GM12878 (cell line): Measurements from ENCODE around the gene NELL1. TPM values are rescaled to one million over a fixed set of nuclear protein-coding genes. Genes with fewer than 3 reads are reported as not detected.

Source experiments
- ATAC-seq: fragments of 200-7000 bp; cut with Tn5 transposase; 3 replicates; pipeline ENCODE4 v1.9.1; 2020; ENCODE audit warnings: mild to moderate bottlenecking, moderate library complexity
- BruUV-seq: library from RNA; stranded (reverse); fragments of 400-500 nt; replicated peaks from 2 replicates; lab custom pipeline; 2021; lab: Mats Ljungman, UMichigan
- CTCF ChIA-PET: fragments of 300-600 bp; sonication (Branson Sonifier 250); formaldehyde crosslinking; extraction: SDS; loops from one replicate; lab custom pipeline; 2021; ENCODE audit warnings: inconsistent platforms; lab: Yijun Ruan, JAX
- POLR2A ChIA-PET: fragments of 350-600 bp; formaldehyde crosslinking; extraction: SDS; loops from one replicate; lab custom pipeline; 2021; ENCODE audit warnings: inconsistent platforms; lab: Charles Lee
- RAD21 ChIA-PET: fragments of 300-600 bp; sonication (Branson Sonifier 250); formaldehyde crosslinking; loops from one replicate; lab custom pipeline; 2023; ENCODE audit warnings: antibody characterized with exemption; ENCODE audit not compliant: unreplicated experiment; lab: Charles Lee
- SMC1A ChIA-PET: fragments of 300-600 bp; sonication (Branson Sonifier 250); formaldehyde crosslinking; loops from one replicate; lab custom pipeline; 2023; ENCODE audit not compliant: unreplicated experiment, uncharacterized antibody; lab: Charles Lee
- DNase-seq: peaks from one replicate; pipeline ENCODE4 v3.0.0-alpha.2; 2011; ENCODE audit warnings: low read depth, low spot score
- FAIRE-seq: peaks from 3 replicates; lab custom pipeline; 2011; peaks lifted over from hg19 to GRCh38; lab: Jason Lieb, UNC
- H2AFZ ChIP-seq: 2 replicates; pipeline ENCODE4 v1.6.0; 2011; ENCODE audit warnings: low read depth, low read length, control low read depth; ENCODE audit not compliant: control insufficient read depth
- H3K27ac ChIP-seq: 2 replicates; pipeline ENCODE4 v1.5.1; 2011; ENCODE audit warnings: control low read depth; ENCODE audit not compliant: control insufficient read depth, insufficient read depth
- H3K27me3 ChIP-seq, 2 experiments: replicated peaks in 1 of 2; 2 replicates each; pipeline versions ENCODE4 v1.6.0 to v1.6.1; 2011; ENCODE audit warnings: low read length in 1 of 2; ENCODE audit not compliant: control insufficient read depth in 2 of 2, insufficient read depth in 2 of 2
- H3K36me3 ChIP-seq, 2 experiments: 2 replicates each; pipeline ENCODE4 v1.5.1; 2011; ENCODE audit warnings: low read length in 1 of 2; ENCODE audit not compliant: control insufficient read depth in 2 of 2, insufficient read depth in 2 of 2
- H3K4me1 ChIP-seq: 2 replicates; pipeline ENCODE4 v1.6.1; 2011; ENCODE audit warnings: mild to moderate bottlenecking, low read length, moderate library complexity, mixed read lengths; ENCODE audit not compliant: control insufficient read depth, insufficient read depth
- H3K4me2 ChIP-seq: 2 replicates; pipeline ENCODE4 v1.6.0; 2011; ENCODE audit warnings: control low read depth; ENCODE audit not compliant: control insufficient read depth, insufficient read depth
- H3K4me3 ChIP-seq: fragments of 200-600 bp; sonication (generic); 2 replicates; pipeline ENCODE4 v1.5.1; 2016
- H3K79me2 ChIP-seq: 2 replicates; pipeline ENCODE4 v1.6.0; 2011; ENCODE audit warnings: low read length; ENCODE audit not compliant: control insufficient read depth, insufficient read depth
- H3K9ac ChIP-seq: 2 replicates; pipeline ENCODE4 v1.8.0; 2011; ENCODE audit warnings: low read length, control low read depth, mixed read lengths; ENCODE audit not compliant: control insufficient read depth, insufficient read depth
- H3K9me3 ChIP-seq: replicated peaks from 3 replicates; pipeline ENCODE4 v1.5.1; 2011; ENCODE audit warnings: mild to moderate bottlenecking, low read length; ENCODE audit not compliant: control insufficient read depth, insufficient read depth
- H4K20me1 ChIP-seq: 2 replicates; pipeline ENCODE4 v1.6.0; 2011; ENCODE audit not compliant: control insufficient read depth, insufficient read depth
- MEF2A ChIP-seq: IDR thresholded peaks from 2 replicates; pipeline ENCODE4 v1.6.1; 2011; ENCODE audit warnings: low read depth, mild to moderate bottlenecking, low read length, moderate library complexity; ENCODE audit not compliant: insufficient read depth
- ZBTB40 ChIP-seq: fragments of 450-650 bp; IDR thresholded peaks from 2 replicates; pipeline ENCODE4 v1.6.1; 2016; ENCODE audit warnings: mild to moderate bottlenecking, moderate library complexity, borderline replicate concordance
- WGBS: methylation state at CpG from one replicate; pipeline ENCODE4 v1.1.6; 2016; ENCODE audit warnings: low lambda C conversion rate; ENCODE audit not compliant: insufficient replicate concordance, insufficient coverage; ENCODE audit errors: missing lambda C conversion rate; 5-methylcytosine and 5-hydroxymethylcytosine counted together
- in situ Hi-C: fragments of 300-500 bp; cut with MboI; formaldehyde crosslinking; loops from 9 replicates; pipeline ENCODE4 v1.14.3; 2018; ENCODE audit warnings: mixed read lengths
- intact Hi-C: fragments of 100-400 bp; cut with micrococcal nuclease; formaldehyde crosslinking; loops from one replicate; pipeline ENCODE4 v1.14.2; 2022; ENCODE audit not compliant: unreplicated experiment
- polyA plus RNA-seq, 11 experiments: library from polyadenylated mRNA; depleted of rRNA in 4 of 11; unstranded in 6 of 11; stranded (reverse) in 5 of 11; fragments of >200 nt; fragmentation: Nextera tagmentation in 4 of 11; fragmentation: Illumina TruSeq in 1 of 11; extraction: Ambion mirVana in 4 of 11; extraction: Trizol in 1 of 11; gene quantifications; 1 replicate in 1 of 11; 2 replicates in 10 of 11; pipeline versions ENCODE4 v1.2.1 to v1.2.3, GENCODE V29; 2011 to 2016; ENCODE audit warnings: inconsistent platforms in 2 of 11, missing spikeins in 2 of 11, low read depth in 1 of 11
- total RNA-seq, 4 experiments: library from RNA; depleted of rRNA in 3 of 4; stranded (reverse); fragments of >200 nt in 3 of 4; fragmentation: Illumina TruSeq in 1 of 4; extraction: Trizol in 1 of 4; gene quantifications; 2 replicates each; pipeline versions ENCODE4 v1.2.1 to v1.2.3, GENCODE V29; 2013 to 2021

Gene NELL1
- total and polyA plus RNA-seq, 10 of the 15 experiments (the other 5 are each of a cell fraction or from before 2014, with no cell fraction given), result 0.02 to 0.12 TPM; not detected in 8

- ChIA-PET POLR2A (no interaction called here), SMC1A (interaction anchor here (0.7 to 2.0 kb wide), 4 partner anchors 11 to 46 kb away, joined by 3 to 9 read pairs (median 3); no protein-coding TSS in a partner anchor), RAD21 (interaction anchor here (1.6 kb wide), 1 partner anchor 68 kb away, joined by 3 read pairs; no protein-coding TSS in a partner anchor), CTCF (interaction anchor here (1.0 to 1.1 kb wide), 2 partner anchors 9 to 11 kb away, joined by 3 to 5 read pairs; no protein-coding TSS in a partner anchor)
- H3K27me3 ChIP-seq, result no peaks in the 10 kb centered on the region
- no peak overlapping the region for H3K9ac ChIP-seq
- ATAC-seq (no peak), FAIRE-seq (no peak), DNase-seq (no peak)
- H3K36me3 ChIP-seq, result no peaks in the 10 kb centered on the region
- no peak overlapping the region for H3K27ac ChIP-seq
- in situ Hi-C loops, result no loop called here
- intact Hi-C loops, result no loop called here
- H2AFZ ChIP-seq, result no peak overlapping the region
- TF ChIP-seq ZBTB40 (no peak), MEF2A (no peak)
- BruUV-seq, result no TSS peak
- H3K4me1 ChIP-seq, result no peaks in the 10 kb centered on the region
- no peaks in the 10 kb centered on the region for H3K79me2 ChIP-seq
- H4K20me1 ChIP-seq, result no peaks in the 10 kb centered on the region
- H3K9me3 ChIP-seq, result no peaks in the 10 kb centered on the region
- H3K4me2 ChIP-seq, result no peak overlapping the region
- H3K4me3 ChIP-seq, result no peak overlapping the region
- WGBS, result 0% methylated on average over 1 of the region's 1 CpG
Observed at GRCh38 chr11:21572210-21572609, 902.8 kb downstream of the NELL1 start.
